CD14-positive monocyte (primary cell): ENCODE results near the gene LRRN4. TPM values are rescaled to one million over a fixed set of nuclear protein-coding genes. Genes with fewer than 3 reads are reported as not detected.

Experiments
- DNase-seq, 3 donors: peaks; one replicate each; pipeline ENCODE4 v3.0.0-alpha.2; 2011 to 2022
- H2AFZ ChIP-seq: 2 replicates; pipeline ENCODE4 v1.6.0; 2012; ENCODE audit warnings: mild to moderate bottlenecking, low read depth, low read length, inconsistent platforms; ENCODE audit not compliant: insufficient read depth, poor library complexity, severe bottlenecking
- H3K27ac ChIP-seq, 2 donors: 1 replicate in 1 of 2; 2 replicates in 1 of 2; pipeline ENCODE4 v1.5.1; 2012 to 2013; ENCODE audit warnings: low read length in 2 of 2, control low read depth in 1 of 2, inconsistent platforms in 1 of 2, low read depth in 1 of 2, mild to moderate bottlenecking in 1 of 2
- H3K27me3 ChIP-seq, 2 donors: one replicate each; pipeline versions ENCODE4 v1.6.0 to v1.6.1; 2011 to 2013; ENCODE audit warnings: low read length in 2 of 2; ENCODE audit not compliant: control insufficient read depth in 2 of 2, insufficient read depth in 2 of 2
- H3K36me3 ChIP-seq, 2 donors: replicated peaks in 1 of 2; 1 replicate in 1 of 2; 2 replicates in 1 of 2; pipeline versions ENCODE4 v1.5.1 to v1.6.1; 2012 to 2013; ENCODE audit warnings: low read length in 2 of 2, control low read depth in 1 of 2, inconsistent platforms in 1 of 2, mild to moderate bottlenecking in 1 of 2; ENCODE audit not compliant: insufficient read depth in 2 of 2, control insufficient read depth in 1 of 2
- H3K4me1 ChIP-seq, 2 donors: 1 replicate in 1 of 2; 2 replicates in 1 of 2; pipeline versions ENCODE4 v1.5.1 to v1.6.1; 2012 to 2013; ENCODE audit warnings: low read length in 2 of 2, control low read depth in 1 of 2, inconsistent platforms in 1 of 2, mild to moderate bottlenecking in 1 of 2, moderate library complexity in 1 of 2; ENCODE audit not compliant: insufficient read depth in 2 of 2, control insufficient read depth in 1 of 2
- H3K4me2 ChIP-seq: replicated peaks from 2 replicates; pipeline ENCODE3; 2012; ENCODE audit warnings: low read length, moderate library complexity, mild to moderate bottlenecking; ENCODE audit not compliant: poor library complexity, severe bottlenecking; ENCODE audit errors: extremely low read depth
- H3K4me3 ChIP-seq, 3 experiments: fragments of 200-600 bp in 1 of 3; sonication (generic) in 1 of 3; replicated peaks in 1 of 3; 1 replicate in 2 of 3; 2 replicates in 1 of 3; pipeline ENCODE4 v1.5.1; 2011 to 2013; ENCODE audit warnings: low read length in 3 of 3, mild to moderate bottlenecking in 3 of 3, control low read depth in 2 of 3, low read depth in 2 of 3, inconsistent platforms in 1 of 3, moderate library complexity in 1 of 3
- H3K79me2 ChIP-seq: 2 replicates; pipeline ENCODE4 v1.6.0; 2012; ENCODE audit warnings: mild to moderate bottlenecking, control low read depth, inconsistent platforms, low read length, moderate library complexity; ENCODE audit not compliant: insufficient read depth
- H3K9ac ChIP-seq: 2 replicates; pipeline ENCODE4 v1.6.0; 2017; ENCODE audit warnings: low read length, mild to moderate bottlenecking; ENCODE audit not compliant: insufficient read depth, poor library complexity, severe bottlenecking
- H3K9me3 ChIP-seq, 2 donors: replicated peaks in 1 of 2; 1 replicate in 1 of 2; 2 replicates in 1 of 2; pipeline versions ENCODE4 v1.5.1 to v1.6.1; 2012 to 2013; ENCODE audit warnings: low read length in 2 of 2, control low read depth in 1 of 2; ENCODE audit not compliant: control insufficient read depth in 1 of 2, insufficient read depth in 1 of 2
- H4K20me1 ChIP-seq: 2 replicates; pipeline ENCODE4 v1.6.0; 2012; ENCODE audit warnings: mild to moderate bottlenecking, low read length, control low read depth, moderate library complexity; ENCODE audit not compliant: insufficient read depth
- H3K27ac Mint-ChIP-seq, 7 donors: one replicate each; pipeline ENCODE4 v1.8.0; 2020; ENCODE audit warnings: mild to moderate bottlenecking in 7 of 7, mixed read lengths in 7 of 7, moderate library complexity in 6 of 7, inconsistent platforms in 2 of 7
- H3K27me3 Mint-ChIP-seq, 3 donors: one replicate each; pipeline ENCODE4 v1.8.0; 2021 to 2022; ENCODE audit warnings: low read depth in 3 of 3, mild to moderate bottlenecking in 3 of 3, mixed read lengths in 3 of 3, moderate library complexity in 3 of 3, inconsistent platforms in 1 of 3
- H3K36me3 Mint-ChIP-seq, 2 donors: one replicate each; pipeline ENCODE4 v1.8.0; 2020; ENCODE audit warnings: mixed read lengths in 2 of 2, inconsistent platforms in 1 of 2, mild to moderate bottlenecking in 1 of 2
- H3K4me1 Mint-ChIP-seq: one replicate; pipeline ENCODE4 v1.8.0; 2020; ENCODE audit warnings: mild to moderate bottlenecking, mixed read lengths
- H3K4me3 Mint-ChIP-seq, 2 donors: one replicate each; pipeline ENCODE4 v1.8.0; 2020; ENCODE audit warnings: mild to moderate bottlenecking in 2 of 2, mixed read lengths in 2 of 2, moderate library complexity in 1 of 2
- H3K9me3 Mint-ChIP-seq, 7 donors: one replicate each; pipeline ENCODE4 v1.8.0; 2020 to 2022; ENCODE audit warnings: mixed read lengths in 7 of 7, mild to moderate bottlenecking in 6 of 7, moderate library complexity in 6 of 7, inconsistent platforms in 2 of 7
- WGBS: methylation state at CpG from one replicate; pipeline ENCODE4 v1.1.5; 2013; ENCODE audit warnings: missing lambda C conversion rate; ENCODE audit not compliant: insufficient coverage; 5-methylcytosine and 5-hydroxymethylcytosine counted together
- intact Hi-C, 2 donors: fragments of 100-400 bp; cut with micrococcal nuclease; formaldehyde crosslinking; loops; one replicate each; pipeline versions ENCODE4 v1.15.0 to v1.15.1; 2023
- polyA plus RNA-seq, 3 donors: library from polyadenylated mRNA; depleted of rRNA in 1 of 3; unstranded in 2 of 3; stranded (reverse) in 1 of 3; fragments of 300-500 nt in 2 of 3; fragments of >200 nt in 1 of 3; fragmentation: Illumina TruSeq in 2 of 3; gene quantifications; 1 replicate in 2 of 3; 2 replicates in 1 of 3; pipeline ENCODE4 v1.2.3, GENCODE V29; 2012 to 2021
- TF ChIP-seq, protein P1 (sequence below): fragments of 200-600 bp; IDR thresholded peaks from one replicate; pipeline ENCODE4 v1.8.0; 2022; ENCODE audit warnings: antibody characterized with exemption, mild to moderate bottlenecking

The LRRN4 gene
- polyA plus RNA-seq, 3 donors: not detected

DNA sequence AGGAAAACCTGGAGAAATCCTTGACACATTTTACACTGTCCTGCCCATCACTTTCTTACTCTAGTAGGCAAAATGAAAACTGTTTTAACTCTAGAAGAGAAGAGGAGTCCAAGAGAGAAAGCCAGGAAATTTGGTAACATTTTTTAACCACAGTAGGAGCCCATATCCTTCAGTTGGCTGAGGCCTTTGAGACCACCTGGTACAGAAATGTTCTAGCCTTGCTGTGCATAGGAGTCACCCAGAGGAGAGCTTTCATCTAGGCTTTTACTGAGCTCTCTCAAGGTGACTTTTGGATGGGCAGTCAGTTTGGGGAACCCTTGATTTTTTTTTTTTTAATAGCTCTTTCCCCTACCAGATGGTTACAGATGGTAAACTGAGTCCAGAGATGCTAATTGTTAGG is 25.0 kb downstream of the LRRN4 start:
- H3K79me2 ChIP-seq: peaks cover 33% of the 10 kb centered on the region
- H3K27me3 ChIP-seq: no peaks in the 10 kb centered on the region
- no peak overlapping the region for H3K4me3 Mint-ChIP-seq
- H3K4me2 ChIP-seq: no peak overlapping the region
- TF ChIP-seq, protein P1, sequence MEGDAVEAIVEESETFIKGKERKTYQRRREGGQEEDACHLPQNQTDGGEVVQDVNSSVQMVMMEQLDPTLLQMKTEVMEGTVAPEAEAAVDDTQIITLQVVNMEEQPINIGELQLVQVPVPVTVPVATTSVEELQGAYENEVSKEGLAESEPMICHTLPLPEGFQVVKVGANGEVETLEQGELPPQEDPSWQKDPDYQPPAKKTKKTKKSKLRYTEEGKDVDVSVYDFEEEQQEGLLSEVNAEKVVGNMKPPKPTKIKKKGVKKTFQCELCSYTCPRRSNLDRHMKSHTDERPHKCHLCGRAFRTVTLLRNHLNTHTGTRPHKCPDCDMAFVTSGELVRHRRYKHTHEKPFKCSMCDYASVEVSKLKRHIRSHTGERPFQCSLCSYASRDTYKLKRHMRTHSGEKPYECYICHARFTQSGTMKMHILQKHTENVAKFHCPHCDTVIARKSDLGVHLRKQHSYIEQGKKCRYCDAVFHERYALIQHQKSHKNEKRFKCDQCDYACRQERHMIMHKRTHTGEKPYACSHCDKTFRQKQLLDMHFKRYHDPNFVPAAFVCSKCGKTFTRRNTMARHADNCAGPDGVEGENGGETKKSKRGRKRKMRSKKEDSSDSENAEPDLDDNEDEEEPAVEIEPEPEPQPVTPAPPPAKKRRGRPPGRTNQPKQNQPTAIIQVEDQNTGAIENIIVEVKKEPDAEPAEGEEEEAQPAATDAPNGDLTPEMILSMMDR: no peak
- peaks cover 12% of the 10 kb centered on the region for H3K4me1 Mint-ChIP-seq
- no peak for DNase-seq
- no peak overlapping the region for H3K27ac Mint-ChIP-seq
- peaks cover 0 to 2% (median 0%) of the 10 kb centered on the region in 7 donors for H3K9me3 Mint-ChIP-seq
- peaks cover 53 to 82% of the 10 kb centered on the region in 2 donors for H3K36me3 Mint-ChIP-seq
- H2AFZ ChIP-seq: no peak overlapping the region
- peaks cover 40 to 89% of the 10 kb centered on the region in 2 donors for H3K36me3 ChIP-seq
- no peak overlapping the region for H3K9ac ChIP-seq
- no peak overlapping the region for H3K27ac ChIP-seq
- intact Hi-C loops: no loop called here
- peaks cover 0 to 1% (median 0%) of the 10 kb centered on the region in 3 donors for H3K27me3 Mint-ChIP-seq
- H3K4me1 ChIP-seq: no peaks in the 10 kb centered on the region
- H3K9me3 ChIP-seq: no peaks in the 10 kb centered on the region
- peaks cover 50% of the 10 kb centered on the region for H4K20me1 ChIP-seq
- no peak overlapping the region for H3K4me3 ChIP-seq

DNA sequence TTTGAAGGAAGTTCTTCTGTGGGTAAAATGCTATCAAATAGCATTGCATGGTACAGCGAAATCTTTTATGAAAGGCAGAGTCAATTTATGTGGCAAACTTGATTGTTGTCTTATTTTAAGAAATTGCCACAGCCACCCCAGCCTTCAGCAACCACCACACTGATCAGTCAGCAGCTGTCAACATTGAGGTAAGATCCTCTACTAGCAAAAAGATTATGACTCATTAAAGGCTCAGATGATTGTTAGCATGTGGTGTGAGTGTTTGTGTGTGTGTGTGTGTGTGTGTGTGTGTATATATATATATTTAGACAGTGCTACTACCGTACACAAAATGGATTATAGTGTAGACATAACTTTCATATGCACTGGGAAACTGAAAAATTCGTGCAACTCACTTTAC is 27.8 kb downstream of the LRRN4 start:
- H2AFZ ChIP-seq: no peak overlapping the region
- H3K9ac ChIP-seq: no peak overlapping the region
- H3K9me3 ChIP-seq: no peaks in the 10 kb centered on the region
- no CpG with 5 or more reads among the region's 3 CpGs for WGBS
- no peak overlapping the region for H3K4me3 ChIP-seq
- H3K27ac ChIP-seq: no peak overlapping the region
- no peak for DNase-seq
- intact Hi-C loops: no loop called here
- H3K36me3 Mint-ChIP-seq: peaks cover 58 to 85% of the 10 kb centered on the region in 2 donors
- peaks cover 57% of the 10 kb centered on the region for H3K79me2 ChIP-seq
- peaks cover 50% of the 10 kb centered on the region for H4K20me1 ChIP-seq
- H3K9me3 Mint-ChIP-seq: peaks cover 0 to 2% (median 0%) of the 10 kb centered on the region in 7 donors
- H3K4me1 Mint-ChIP-seq: peaks cover 5% of the 10 kb centered on the region
- peaks cover 0 to 2% (median 0%) of the 10 kb centered on the region in 3 donors for H3K27me3 Mint-ChIP-seq
- H3K4me1 ChIP-seq: no peaks in the 10 kb centered on the region
- no peak overlapping the region for H3K4me3 Mint-ChIP-seq
- peaks cover 37 to 85% of the 10 kb centered on the region in 2 donors for H3K36me3 ChIP-seq
- no peaks in the 10 kb centered on the region for H3K27me3 ChIP-seq
- H3K4me2 ChIP-seq: no peak overlapping the region
- TF ChIP-seq, protein P1: no peak
- H3K27ac Mint-ChIP-seq: no peak overlapping the region
